ENCODE data around the gene DYRK1A.
"Not testable (repeated sequence)": the region's sequence is repeated elsewhere in the genome, so short reads cannot be mapped to it uniquely, and the experiment has no call there.

The DYRK1A gene

GRCh38 chr21:37521658-37522057 is 155.1 kb downstream of the DYRK1A start:
- no peak for TF ChIP-seq CTCF (conservative IDR thresholded peaks at IDR 0.05)
- no peak overlapping the region for H3K27ac ChIP-seq

DNA sequence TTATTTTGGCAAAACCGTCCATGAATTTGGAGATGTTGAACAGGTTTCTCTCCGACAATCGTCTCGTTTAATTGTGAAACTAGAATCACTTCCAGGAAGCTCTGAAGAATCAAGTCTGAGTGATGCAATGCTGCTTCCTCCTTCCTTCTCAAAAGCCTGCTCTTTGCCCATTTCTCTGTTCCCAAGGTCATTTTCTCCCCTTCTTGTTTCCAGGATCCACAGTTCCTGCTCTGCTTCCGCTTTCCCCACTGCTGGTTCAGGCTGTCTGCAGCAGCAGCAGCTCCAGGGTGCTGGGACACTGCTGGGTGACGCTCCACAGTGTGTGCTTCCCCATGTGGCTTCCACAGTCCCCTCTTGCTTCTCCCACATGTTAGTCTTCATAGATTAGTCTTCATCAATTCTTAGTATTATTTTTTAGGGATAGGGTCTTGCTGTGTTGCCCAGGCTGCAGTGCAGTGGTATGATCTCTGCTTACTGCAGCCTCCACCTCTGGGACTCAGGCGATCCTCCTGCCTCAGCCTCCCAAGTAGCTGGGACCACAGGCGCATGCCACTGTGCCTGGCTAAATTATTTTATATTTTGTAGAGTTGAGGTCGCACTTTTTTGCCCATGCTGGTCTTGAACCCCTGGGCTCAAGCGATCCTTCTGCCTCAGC is 156.2 kb downstream of the DYRK1A start:
- TF ChIP-seq CTCF (conservative IDR thresholded peaks at IDR 0.05), result no peak
- H3K27ac ChIP-seq, result no peak overlapping the region

- not testable (repeated sequence) for H3K27ac ChIP-seq
Observed at GRCh38 chr21:37524944-37525343, 158.4 kb downstream of the DYRK1A start.

DNA sequence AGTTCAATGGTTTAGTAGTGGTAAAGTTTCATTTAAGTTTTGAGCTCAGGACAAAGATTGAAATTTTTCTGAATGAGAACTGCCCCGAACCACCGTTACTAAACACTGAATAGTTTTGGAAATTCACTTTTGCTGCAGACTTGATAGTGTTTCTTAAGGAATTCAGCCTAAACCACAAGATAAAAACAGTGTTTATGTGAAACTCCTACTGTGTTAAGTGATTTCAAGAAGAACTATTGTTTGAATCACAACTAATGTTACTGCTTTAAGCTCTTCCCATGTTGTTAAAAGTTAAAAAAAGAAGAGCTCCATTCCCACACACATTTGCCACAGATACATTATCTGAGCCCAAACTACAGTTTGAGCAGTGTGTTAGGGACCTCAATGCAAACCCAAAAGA is 159.2 kb downstream of the DYRK1A start:
- no peak for TF ChIP-seq CTCF (conservative IDR thresholded peaks at IDR 0.05)

GRCh38 chr21:37527103-37527502 is 160.5 kb downstream of the DYRK1A start:
- no peak overlapping the region for H3K27ac ChIP-seq
- no peak for TF ChIP-seq CTCF (conservative IDR thresholded peaks at IDR 0.05)

More for the DNA sequence above, 159.2 kb downstream of the DYRK1A start:
- no peak overlapping the region for H3K27ac ChIP-seq

DNA sequence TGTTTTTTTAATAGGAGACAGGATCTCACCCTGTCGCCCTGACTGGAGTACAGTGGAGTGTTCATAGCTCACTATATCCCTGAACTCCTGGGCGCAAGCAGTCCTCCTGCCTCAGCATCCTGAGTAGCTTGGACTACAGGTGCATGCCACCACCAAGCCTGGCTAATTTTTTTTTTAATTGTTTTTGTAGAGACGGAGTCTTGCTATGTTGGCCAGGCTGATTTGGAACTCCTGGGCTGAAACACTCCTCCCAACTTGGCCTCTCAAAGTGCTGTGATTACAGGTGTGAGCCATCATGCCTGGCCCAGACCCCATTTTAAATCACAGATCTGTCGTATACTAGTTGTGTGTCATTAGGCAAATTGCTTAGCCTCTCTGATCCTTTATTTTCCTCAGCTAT is 161.1 kb downstream of the DYRK1A start:
- no peak for TF ChIP-seq CTCF (conservative IDR thresholded peaks at IDR 0.05)
- H3K27ac ChIP-seq, result no peak overlapping the region

DNA sequence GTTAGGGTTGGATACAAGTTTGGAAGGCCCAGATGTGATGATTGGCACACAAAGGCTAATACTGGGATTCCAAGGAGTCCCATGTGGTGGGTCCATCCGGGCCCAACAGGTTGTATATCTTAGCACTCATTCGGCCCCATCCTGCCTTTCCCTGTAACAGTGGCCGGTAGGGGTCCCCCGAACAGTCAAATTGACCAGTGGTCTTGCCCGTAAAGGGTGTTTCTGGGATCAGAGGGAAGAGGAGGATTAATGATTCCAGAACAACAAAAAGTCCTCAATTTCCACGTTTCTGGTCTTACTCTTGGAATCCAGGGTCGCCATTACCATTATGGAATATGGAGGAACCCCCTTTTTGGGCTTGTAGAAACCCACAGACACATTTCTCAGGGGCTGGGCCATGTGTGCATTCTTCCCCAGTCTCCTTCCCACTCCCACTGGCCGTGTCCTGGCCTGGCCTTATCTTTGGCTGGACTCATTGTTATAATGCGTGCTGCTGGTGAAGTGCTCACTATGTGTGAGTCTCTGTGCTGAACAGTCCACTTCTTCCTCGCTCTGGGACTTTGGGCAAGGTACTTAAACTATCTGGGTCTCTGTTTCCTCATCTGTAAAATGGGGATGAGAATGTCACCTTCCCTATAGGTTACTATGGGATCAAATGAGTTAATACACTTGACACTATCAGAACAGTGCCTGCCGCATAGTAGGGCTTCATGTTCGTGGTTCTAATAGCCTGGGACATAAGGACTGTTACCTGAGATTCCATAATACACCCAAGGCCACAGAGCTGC is 161.8 kb downstream of the DYRK1A start:
- no peak overlapping the region for H3K27ac ChIP-seq
- TF ChIP-seq CTCF (conservative IDR thresholded peaks at IDR 0.05), result no peak

- H3K27ac ChIP-seq, result no peak overlapping the region
- TF ChIP-seq CTCF (conservative IDR thresholded peaks at IDR 0.05), result no peak
Observed at GRCh38 chr21:37529649-37530048, 163.1 kb downstream of the DYRK1A start.

Measured in VCaP (cell line).